ENCODE data around the gene HCFC1.

DNA sequence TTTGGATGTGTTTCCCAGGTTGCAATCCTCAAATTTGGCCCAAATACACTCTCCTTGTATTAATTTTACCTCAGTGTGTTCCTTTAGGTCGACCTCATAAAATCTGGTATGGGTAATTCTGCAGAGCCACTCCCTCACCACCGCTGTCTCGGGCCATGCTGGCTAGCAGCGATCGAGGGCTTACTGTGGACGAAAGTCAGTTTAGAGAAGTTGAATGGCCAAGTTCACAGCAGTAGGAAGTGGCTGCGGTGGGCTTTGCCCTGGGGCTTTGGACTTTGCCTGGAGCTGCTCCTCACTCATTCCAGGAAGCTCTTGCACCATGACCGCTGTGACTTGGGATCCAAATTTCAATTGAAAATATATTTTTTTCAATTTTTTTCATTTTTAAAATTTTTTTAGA is 20.6 kb upstream of the HCFC1 start:
- TF ChIP-seq POLR2A (IDR thresholded peaks at IDR 0.05): no peak
- TF ChIP-seq, protein P1, sequence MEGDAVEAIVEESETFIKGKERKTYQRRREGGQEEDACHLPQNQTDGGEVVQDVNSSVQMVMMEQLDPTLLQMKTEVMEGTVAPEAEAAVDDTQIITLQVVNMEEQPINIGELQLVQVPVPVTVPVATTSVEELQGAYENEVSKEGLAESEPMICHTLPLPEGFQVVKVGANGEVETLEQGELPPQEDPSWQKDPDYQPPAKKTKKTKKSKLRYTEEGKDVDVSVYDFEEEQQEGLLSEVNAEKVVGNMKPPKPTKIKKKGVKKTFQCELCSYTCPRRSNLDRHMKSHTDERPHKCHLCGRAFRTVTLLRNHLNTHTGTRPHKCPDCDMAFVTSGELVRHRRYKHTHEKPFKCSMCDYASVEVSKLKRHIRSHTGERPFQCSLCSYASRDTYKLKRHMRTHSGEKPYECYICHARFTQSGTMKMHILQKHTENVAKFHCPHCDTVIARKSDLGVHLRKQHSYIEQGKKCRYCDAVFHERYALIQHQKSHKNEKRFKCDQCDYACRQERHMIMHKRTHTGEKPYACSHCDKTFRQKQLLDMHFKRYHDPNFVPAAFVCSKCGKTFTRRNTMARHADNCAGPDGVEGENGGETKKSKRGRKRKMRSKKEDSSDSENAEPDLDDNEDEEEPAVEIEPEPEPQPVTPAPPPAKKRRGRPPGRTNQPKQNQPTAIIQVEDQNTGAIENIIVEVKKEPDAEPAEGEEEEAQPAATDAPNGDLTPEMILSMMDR (IDR thresholded peaks at IDR 0.05): no peak

Data from lower leg skin (tissue), 3 donors.